GM18519 (cell line): ENCODE results near the gene PPP1R12B.
"Not testable (repeated sequence)": the region's sequence is repeated elsewhere in the genome, so short reads cannot be mapped to it uniquely, and the experiment has no call there.

Experiments
- ATAC-seq: cut with Tn5 transposase; IDR thresholded peaks from one replicate; pipeline ENCODE4 v1.9.1; 2021; ENCODE audit warnings: mild to moderate bottlenecking, moderate library complexity; ENCODE audit not compliant: unreplicated experiment, low FRiP score

Gene PPP1R12B

GRCh38 chr1:202520857-202521216 is 172.3 kb downstream of the PPP1R12B start:
- not testable (repeated sequence) for ATAC-seq

- ATAC-seq = not testable (repeated sequence)
These were observed 173.0 kb downstream of the PPP1R12B start for GRCh38 chr1:202521484-202521883.

GRCh38 chr1:202521886-202522285 is 173.4 kb downstream of the PPP1R12B start:
- ATAC-seq = no peak

GRCh38 chr1:202526056-202526455 is 177.6 kb downstream of the PPP1R12B start:
- not testable (repeated sequence) for ATAC-seq

GRCh38 chr1:202528096-202528722 is 179.7 kb downstream of the PPP1R12B start:
- ATAC-seq = not testable (repeated sequence)

- not testable (repeated sequence) for ATAC-seq
These were observed 182.2 kb downstream of the PPP1R12B start for GRCh38 chr1:202530686-202531085.

- ATAC-seq = no peak
These were observed 182.9 kb downstream of the PPP1R12B start for GRCh38 chr1:202531472-202531811.

GRCh38 chr1:202531812-202532616 is 183.5 kb downstream of the PPP1R12B start:
- not testable (repeated sequence) for ATAC-seq

- ATAC-seq = not testable (repeated sequence)
These were observed 190.7 kb downstream of the PPP1R12B start for GRCh38 chr1:202539166-202539574.

- not testable (repeated sequence) for ATAC-seq
These were observed 191.1 kb downstream of the PPP1R12B start for GRCh38 chr1:202539583-202539982.

- no peak for ATAC-seq
These were observed 191.5 kb downstream of the PPP1R12B start for GRCh38 chr1:202540014-202540413.

GRCh38 chr1:202540448-202540847 is 191.9 kb downstream of the PPP1R12B start:
- ATAC-seq = no peak

- ATAC-seq = not testable (repeated sequence)
These were observed 192.4 kb downstream of the PPP1R12B start for GRCh38 chr1:202540858-202541257.

GRCh38 chr1:202542415-202542814 is 193.9 kb downstream of the PPP1R12B start:
- ATAC-seq = not testable (repeated sequence)

GRCh38 chr1:202543537-202543936 is 195.0 kb downstream of the PPP1R12B start:
- not testable (repeated sequence) for ATAC-seq

- not testable (repeated sequence) for ATAC-seq
These were observed 196.4 kb downstream of the PPP1R12B start for GRCh38 chr1:202544766-202545449.

- ATAC-seq = not testable (repeated sequence)
These were observed 197.3 kb downstream of the PPP1R12B start for GRCh38 chr1:202545647-202546303.

GRCh38 chr1:202546377-202546776 is 197.9 kb downstream of the PPP1R12B start:
- ATAC-seq = not testable (repeated sequence)

- ATAC-seq = not testable (repeated sequence)
These were observed 198.3 kb downstream of the PPP1R12B start for GRCh38 chr1:202546796-202547195.

- no peak for ATAC-seq
These were observed 198.7 kb downstream of the PPP1R12B start for GRCh38 chr1:202547215-202547614.

- ATAC-seq = not testable (repeated sequence)
These were observed 201.6 kb downstream of the PPP1R12B start for GRCh38 chr1:202550088-202550487.
